ENCODE data around the gene RAD52.

- no peak for TF ChIP-seq SP1 (IDR thresholded peaks at IDR 0.05)
- TF ChIP-seq PKNOX1 (IDR thresholded peaks at IDR 0.05) = no peak
- TF ChIP-seq FOXM1 (IDR thresholded peaks at IDR 0.05; ENCODE audit: borderline replicate concordance) = no peak
- TF ChIP-seq FOXA1 (IDR thresholded peaks at IDR 0.05) = no peak
- TF ChIP-seq L3MBTL2 (conservative IDR thresholded peaks at IDR 0.05) = no peak
- TF ChIP-seq NFRKB (IDR thresholded peaks at IDR 0.05) = no peak
These were observed 64.6 kb downstream of the RAD52 start for GRCh38 chr12:884746-885414.

Measured in HEK293T (cell line).